HepG2 (cell line): ENCODE data around the gene PCDHGA7. TPM values are rescaled to one million over a fixed set of nuclear protein-coding genes. Genes with fewer than 3 reads are reported as not detected.
"Not testable (repeated sequence)": the region's sequence is repeated elsewhere in the genome, so short reads cannot be mapped to it uniquely, and the experiment has no call there.

Experiments
- ATAC-seq: fragments of 200-7000 bp; cut with Tn5 transposase; 3 replicates; pipeline ENCODE4 v1.9.1; 2020; ENCODE audit warnings: mild to moderate bottlenecking, moderate library complexity
- BruUV-seq: library from RNA; stranded (reverse); fragments of 400-500 nt; replicated peaks from 2 replicates; lab custom pipeline; 2021; lab: Mats Ljungman, UMichigan
- CTCF ChIA-PET: fragments of 300-600 bp; formaldehyde crosslinking; extraction: SDS; loops from one replicate; lab custom pipeline; 2021; ENCODE audit warnings: low total read pairs, inconsistent platforms, low intra/inter-chr PET ratio; lab: Yijun Ruan, JAX
- POLR2A ChIA-PET: fragments of 350-600 bp; sonication (Branson Sonifier 250); formaldehyde crosslinking; loops from one replicate; lab custom pipeline; 2020; ENCODE audit warnings: antibody characterized with exemption, inconsistent platforms; lab: Yijun Ruan, JAX
- DNase-seq: peaks from one replicate; pipeline ENCODE4 v3.0.0-alpha.2; 2015; ENCODE audit warnings: low spot score
- FAIRE-seq: peaks from 3 replicates; lab custom pipeline; 2011; peaks lifted over from hg19 to GRCh38; lab: Jason Lieb, UNC
- H2AFZ ChIP-seq: one replicate; pipeline ENCODE4 v1.6.1; 2011; ENCODE audit warnings: low read length, inconsistent platforms
- H3K27ac ChIP-seq: fragments of 300-600 bp; 3 replicates; pipeline ENCODE4 v1.8.0; 2011; ENCODE audit warnings: mixed run types, mild to moderate bottlenecking, mixed read lengths, low read length, inconsistent platforms; ENCODE audit not compliant: insufficient read depth; ENCODE audit errors: extremely low read length
- H3K27me3 ChIP-seq, 2 experiments: fragments of 200-600 bp in 1 of 2; 2 replicates in 1 of 2; 3 replicates in 1 of 2; pipeline versions ENCODE4 v1.6.0 to v1.8.0; 2011; ENCODE audit warnings: low read length in 2 of 2, mild to moderate bottlenecking in 2 of 2, moderate library complexity in 2 of 2, inconsistent platforms in 1 of 2; ENCODE audit not compliant: insufficient read depth in 2 of 2, control insufficient read depth in 1 of 2
- H3K36me3 ChIP-seq, 2 experiments: fragments of 200-600 bp in 1 of 2; replicated peaks in 1 of 2; 2 replicates in 1 of 2; 3 replicates in 1 of 2; pipeline versions ENCODE4 v1.5.1 to v1.8.0; 2011; ENCODE audit warnings: low read length in 2 of 2, inconsistent platforms in 1 of 2; ENCODE audit not compliant: insufficient read depth in 2 of 2, control insufficient read depth in 1 of 2
- H3K4me1 ChIP-seq: 2 replicates; pipeline ENCODE4 v1.5.1; 2012; ENCODE audit warnings: low read length, inconsistent platforms; ENCODE audit not compliant: insufficient read depth
- H3K4me2 ChIP-seq: 2 replicates; pipeline ENCODE4 v1.6.0; 2011; ENCODE audit warnings: low read depth, low read length, inconsistent platforms
- H3K4me3 ChIP-seq, 3 experiments: fragments of 200-600 bp in 1 of 3; sonication (generic), shearing (Covaris generic) in 1 of 3; replicated peaks in 1 of 3; 2 replicates each; pipeline ENCODE4 v1.5.1; 2011 to 2016; ENCODE audit warnings: low read length in 3 of 3, inconsistent platforms in 2 of 3, low read depth in 2 of 3, mild to moderate bottlenecking in 2 of 3, control low read depth in 1 of 3, mixed read lengths in 1 of 3; ENCODE audit not compliant: insufficient read depth in 1 of 3
- H3K79me2 ChIP-seq: one replicate; pipeline ENCODE4 v1.6.1; 2011; ENCODE audit warnings: low read length, inconsistent platforms; ENCODE audit not compliant: insufficient read depth
- H3K9ac ChIP-seq: 2 replicates; pipeline ENCODE4 v1.6.0; 2011; ENCODE audit warnings: mild to moderate bottlenecking, low read depth, low read length, inconsistent platforms; ENCODE audit not compliant: insufficient read depth
- H3K9me3 ChIP-seq: 2 replicates; pipeline ENCODE4 v1.5.1; 2012; ENCODE audit warnings: mild to moderate bottlenecking, low read length
- H4K20me1 ChIP-seq: 2 replicates; pipeline ENCODE4 v1.6.0; 2011; ENCODE audit warnings: inconsistent platforms, mild to moderate bottlenecking, low read length, moderate library complexity; ENCODE audit not compliant: insufficient read depth
- DNMT3B ChIP-seq: conservative IDR thresholded peaks from 2 replicates; pipeline ENCODE4 v1.6.1; 2016; ENCODE audit warnings: missing biosample characterization, control low read depth
- STAG1 ChIP-seq: sonication (generic); formaldehyde crosslinking; IDR thresholded peaks from 2 replicates; pipeline ENCODE4 v1.4.0; 2020; ENCODE audit warnings: missing genetic modification reagents
- TSC22D2 ChIP-seq: sonication (generic); formaldehyde crosslinking; IDR thresholded peaks from 2 replicates; pipeline ENCODE4 v1.5.1; 2020; ENCODE audit warnings: missing genetic modification reagents, mild to moderate bottlenecking, borderline replicate concordance
- ZNF143 ChIP-seq: sonication (generic); formaldehyde crosslinking; IDR thresholded peaks from 2 replicates; pipeline ENCODE4 v1.4.0; 2020; ENCODE audit warnings: missing genetic modification reagents
- ZNF839 ChIP-seq: sonication (generic); formaldehyde crosslinking; IDR thresholded peaks from 2 replicates; pipeline ENCODE4 v1.4.0; 2020; ENCODE audit warnings: missing genetic modification reagents, mild to moderate bottlenecking, borderline replicate concordance
- WGBS: methylation state at CpG from one replicate; pipeline ENCODE4 v1.1.6; 2017; ENCODE audit warnings: low lambda C conversion rate; 5-methylcytosine and 5-hydroxymethylcytosine counted together
- in situ Hi-C: cut with HindIII; loops from 2 replicates; pipeline ENCODE4 v1.10.0; 2017; ENCODE audit warnings: low pct_unique_long_range_greater_than_20kb; ENCODE audit not compliant: extremely low pct_ligation_motif_present
- intact Hi-C: fragments of 100-400 bp; cut with micrococcal nuclease; formaldehyde crosslinking; loops from one replicate; pipeline ENCODE4 v1.10.0; 2022; ENCODE audit not compliant: unreplicated experiment
- polyA plus RNA-seq, 8 experiments: library from polyadenylated mRNA; depleted of rRNA in 3 of 8; stranded (reverse) in 7 of 8; unstranded in 1 of 8; fragments of >200 nt; fragmentation: Illumina TruSeq in 4 of 8; extraction: Trizol in 4 of 8; gene quantifications; 2 replicates each; pipeline versions ENCODE4 v1.2.1 to v1.2.3, GENCODE V29; 2011 to 2016; ENCODE audit warnings: low read depth in 4 of 8, missing spikeins in 1 of 8, mixed read lengths in 1 of 8; ENCODE audit not compliant: insufficient read depth in 1 of 8
- total RNA-seq, 5 experiments: library from RNA; depleted of rRNA; stranded (reverse); fragments of >200 nt; fragmentation: Illumina TruSeq; extraction: Trizol; gene quantifications; 2 replicates each; pipeline ENCODE4 v1.2.3, GENCODE V29; 2016; ENCODE audit warnings: low read depth in 1 of 5
- TF ChIP-seq, protein P1 (sequence below): sonication (generic); formaldehyde crosslinking; IDR thresholded peaks from 2 replicates; pipeline ENCODE4 v1.5.0; 2020; ENCODE audit warnings: mild to moderate bottlenecking, missing genetic modification reagents, moderate library complexity
- TF ChIP-seq, protein P2 (sequence below): sonication (generic); formaldehyde crosslinking; IDR thresholded peaks from 2 replicates; pipeline ENCODE4 v1.8.0; 2023; ENCODE audit warnings: mild to moderate bottlenecking, missing genetic modification reagents

PCDHGA7 gene
- total and polyA plus RNA-seq, 2 of the 13 experiments (the other 11 are each of a cell fraction or from before 2014, with no cell fraction given) = 0.11 to 0.31 TPM

DNA sequence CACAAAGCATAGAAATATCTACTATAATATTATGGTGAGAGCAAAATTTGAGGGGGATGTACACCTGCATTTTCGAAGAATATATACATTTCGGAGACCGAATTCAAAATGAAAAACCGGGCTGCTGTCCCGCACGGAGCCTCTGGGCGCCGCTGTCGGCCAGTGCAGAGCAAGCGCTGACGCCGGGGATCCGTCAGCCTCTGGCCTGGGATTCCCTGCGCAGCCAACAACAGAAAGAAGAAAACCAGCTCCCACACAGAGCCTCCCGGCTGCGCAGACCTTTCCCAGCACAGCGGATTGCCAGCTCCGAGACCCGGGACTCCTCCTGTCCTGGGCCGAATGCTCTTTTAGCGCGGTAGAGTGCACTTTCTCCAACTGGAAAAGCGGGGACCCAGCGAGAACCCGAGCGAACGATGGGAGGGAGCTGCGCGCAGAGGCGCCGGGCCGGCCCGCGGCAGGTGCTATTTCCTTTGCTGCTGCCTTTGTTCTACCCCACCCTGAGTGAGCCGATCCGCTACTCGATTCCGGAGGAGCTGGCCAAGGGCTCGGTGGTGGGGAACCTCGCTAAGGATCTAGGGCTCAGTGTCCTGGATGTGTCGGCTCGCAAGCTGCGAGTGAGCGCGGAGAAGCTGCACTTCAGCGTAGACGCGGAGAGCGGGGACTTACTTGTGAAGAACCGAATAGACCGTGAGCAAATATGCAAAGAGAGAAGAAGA is 25.4 kb downstream of the PCDHGA7 start, which contains the start of gene PCDHGB6:
TSS of gene PCDHGB6 (plus strand) at position 232 of the 716 bp plus-strand sequence. CDS start at position 414, 182 bp downstream.
- H3K36me3 ChIP-seq, H3K9ac ChIP-seq, H3K4me2 ChIP-seq, BruUV-seq, FAIRE-seq, ATAC-seq, H4K20me1 ChIP-seq, intact Hi-C loops, CTCF ChIA-PET, H3K27me3 ChIP-seq, H2AFZ ChIP-seq, POLR2A ChIA-PET, H3K4me1 ChIP-seq, H3K27ac ChIP-seq, H3K4me3 ChIP-seq, DNase-seq, H3K79me2 ChIP-seq, H3K9me3 ChIP-seq, in situ Hi-C loops: not testable (repeated sequence)
- TF ChIP-seq, protein P1, sequence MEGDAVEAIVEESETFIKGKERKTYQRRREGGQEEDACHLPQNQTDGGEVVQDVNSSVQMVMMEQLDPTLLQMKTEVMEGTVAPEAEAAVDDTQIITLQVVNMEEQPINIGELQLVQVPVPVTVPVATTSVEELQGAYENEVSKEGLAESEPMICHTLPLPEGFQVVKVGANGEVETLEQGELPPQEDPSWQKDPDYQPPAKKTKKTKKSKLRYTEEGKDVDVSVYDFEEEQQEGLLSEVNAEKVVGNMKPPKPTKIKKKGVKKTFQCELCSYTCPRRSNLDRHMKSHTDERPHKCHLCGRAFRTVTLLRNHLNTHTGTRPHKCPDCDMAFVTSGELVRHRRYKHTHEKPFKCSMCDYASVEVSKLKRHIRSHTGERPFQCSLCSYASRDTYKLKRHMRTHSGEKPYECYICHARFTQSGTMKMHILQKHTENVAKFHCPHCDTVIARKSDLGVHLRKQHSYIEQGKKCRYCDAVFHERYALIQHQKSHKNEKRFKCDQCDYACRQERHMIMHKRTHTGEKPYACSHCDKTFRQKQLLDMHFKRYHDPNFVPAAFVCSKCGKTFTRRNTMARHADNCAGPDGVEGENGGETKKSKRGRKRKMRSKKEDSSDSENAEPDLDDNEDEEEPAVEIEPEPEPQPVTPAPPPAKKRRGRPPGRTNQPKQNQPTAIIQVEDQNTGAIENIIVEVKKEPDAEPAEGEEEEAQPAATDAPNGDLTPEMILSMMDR (CRISPR knock-in tag) = peak; percentile 45
- TF ChIP-seq STAG1 (CRISPR knock-in tag) = peak; percentile 19; the same call in 1 of the 2 replicates
- WGBS = 90% methylated on average over 28 of the region's 51 CpGs

DNA sequence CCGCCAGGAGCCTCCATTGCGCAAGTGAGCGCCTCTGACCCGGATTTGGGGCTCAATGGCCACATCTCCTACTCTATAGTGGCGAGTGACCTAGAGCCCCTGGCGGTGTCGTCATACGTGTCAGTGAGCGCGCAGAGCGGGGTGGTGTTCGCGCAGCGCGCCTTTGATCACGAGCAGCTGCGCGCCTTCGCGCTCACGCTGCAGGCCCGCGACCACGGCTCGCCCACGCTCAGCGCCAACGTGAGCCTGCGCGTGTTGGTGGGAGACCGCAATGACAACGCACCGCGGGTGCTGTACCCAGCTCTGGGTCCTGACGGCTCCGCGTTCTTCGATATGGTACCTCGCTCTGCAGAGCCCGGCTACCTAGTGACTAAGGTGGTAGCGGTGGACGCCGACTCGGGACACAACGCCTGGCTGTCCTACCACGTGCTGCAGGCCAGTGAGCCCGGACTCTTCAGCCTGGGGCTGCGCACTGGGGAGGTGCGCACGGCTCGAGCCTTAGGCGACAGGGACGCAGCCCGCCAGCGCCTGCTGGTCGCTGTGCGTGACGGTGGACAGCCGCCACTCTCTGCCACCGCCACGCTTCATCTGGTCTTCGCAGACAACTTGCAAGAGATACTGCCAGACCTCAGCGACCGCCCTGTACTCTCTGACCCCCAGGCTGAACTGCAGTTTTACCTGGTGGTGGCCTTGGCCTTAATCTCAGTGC is 27.2 kb downstream of the PCDHGA7 start:
- in situ Hi-C loops (no loop called here), intact Hi-C loops (no loop called here)
- Histone ChIP-seq H2AFZ (no peak overlapping the region), H3K27ac (no peak overlapping the region), H3K36me3 (no peaks in the 10 kb centered on the region), H3K4me3 (no peak overlapping the region), H4K20me1 (no peaks in the 10 kb centered on the region), H3K4me1 (no peaks in the 10 kb centered on the region), H3K9me3 (no peaks in the 10 kb centered on the region; the same call in 1 of the 2 replicates), H3K4me2 (no peak overlapping the region), H3K27me3 (no peaks in the 10 kb centered on the region), H3K9ac (no peak overlapping the region), H3K79me2 (no peaks in the 10 kb centered on the region)
- ATAC-seq = no peak
- TF ChIP-seq DNMT3B (no peak), ZNF143 (CRISPR knock-in tag) (no peak), ZNF839 (CRISPR knock-in tag) (no peak), TSC22D2 (no peak)
- TF ChIP-seq, protein P2, sequence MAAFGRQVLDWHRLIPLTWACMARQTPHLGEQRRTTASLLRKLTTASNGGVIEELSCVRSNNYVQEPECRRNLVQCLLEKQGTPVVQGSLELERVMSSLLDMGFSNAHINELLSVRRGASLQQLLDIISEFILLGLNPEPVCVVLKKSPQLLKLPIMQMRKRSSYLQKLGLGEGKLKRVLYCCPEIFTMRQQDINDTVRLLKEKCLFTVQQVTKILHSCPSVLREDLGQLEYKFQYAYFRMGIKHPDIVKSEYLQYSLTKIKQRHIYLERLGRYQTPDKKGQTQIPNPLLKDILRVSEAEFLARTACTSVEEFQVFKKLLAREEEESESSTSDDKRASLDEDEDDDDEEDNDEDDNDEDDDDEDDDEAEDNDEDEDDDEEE (CRISPR knock-in tag) = no peak
- TF ChIP-seq, protein P1 (CRISPR knock-in tag) = no peak
- 90% methylated on average over 48 of the region's 64 CpGs for WGBS
- BruUV-seq = no TSS peak
- POLR2A ChIA-PET = no interaction called here
- FAIRE-seq = no peak
- DNase-seq = no peak
- CTCF ChIA-PET = no interaction called here
